ENCODE results near the gene TOP1. TPM values are rescaled to one million over a fixed set of nuclear protein-coding genes. Genes with fewer than 3 reads are reported as not detected.

The TOP1 gene
- total and polyA plus RNA-seq, 2 of the 4 experiments (the other 2 are of a cell fraction) = 14.0 to 21.5 TPM

DNA sequence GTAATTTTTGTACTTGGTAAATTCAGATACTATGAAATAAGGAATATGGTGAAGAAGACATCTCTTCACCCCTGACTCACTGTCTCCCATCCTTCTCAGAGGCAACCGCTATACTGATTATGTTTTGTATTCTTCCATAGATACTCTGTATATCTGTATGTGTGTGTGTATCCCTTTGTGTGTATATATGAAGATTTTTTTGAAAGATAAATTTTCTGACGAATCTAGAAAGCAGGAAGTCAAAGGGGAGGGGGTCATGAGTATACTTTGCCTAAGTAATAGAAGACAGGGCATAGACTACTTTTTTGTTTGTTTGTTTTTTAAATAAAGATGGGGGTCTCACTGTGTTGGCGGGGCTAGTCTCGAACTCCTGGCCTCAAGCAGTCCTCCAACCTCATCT is 48.2 kb downstream of the TOP1 start:
- TF ChIP-seq RAD21 (IDR thresholded peaks at IDR 0.05; ENCODE audit: low read length) (no peak), NFE2L2 (IDR thresholded peaks at IDR 0.05; ENCODE audit: low read depth, low read length) (no peak), MXI1 (IDR thresholded peaks at IDR 0.05; ENCODE audit: borderline replicate concordance, low read depth, low read length) (no peak), CEBPB (IDR thresholded peaks at IDR 0.05; ENCODE audit: low read depth, low read length) (no peak), BHLHE40 (IDR thresholded peaks at IDR 0.05; ENCODE audit: low read depth, low read length) (no peak), MAZ (IDR thresholded peaks at IDR 0.05; ENCODE audit: borderline replicate concordance, low read depth, low read length) (no peak), RCOR1 (IDR thresholded peaks at IDR 0.05; ENCODE audit: insufficient replicate concordance, low read length) (no peak), POLR2A (IDR thresholded peaks at IDR 0.05; ENCODE audit: low read depth, low read length) (no peak), FOS (IDR thresholded peaks at IDR 0.05; ENCODE audit: low read depth, low read length) (no peak), SMC3 (IDR thresholded peaks at IDR 0.05; ENCODE audit: low read depth, low read length) (no peak), MAFK (IDR thresholded peaks at IDR 0.05; ENCODE audit: low read depth, low read length) (no peak)
- TF ChIP-seq, protein P1, sequence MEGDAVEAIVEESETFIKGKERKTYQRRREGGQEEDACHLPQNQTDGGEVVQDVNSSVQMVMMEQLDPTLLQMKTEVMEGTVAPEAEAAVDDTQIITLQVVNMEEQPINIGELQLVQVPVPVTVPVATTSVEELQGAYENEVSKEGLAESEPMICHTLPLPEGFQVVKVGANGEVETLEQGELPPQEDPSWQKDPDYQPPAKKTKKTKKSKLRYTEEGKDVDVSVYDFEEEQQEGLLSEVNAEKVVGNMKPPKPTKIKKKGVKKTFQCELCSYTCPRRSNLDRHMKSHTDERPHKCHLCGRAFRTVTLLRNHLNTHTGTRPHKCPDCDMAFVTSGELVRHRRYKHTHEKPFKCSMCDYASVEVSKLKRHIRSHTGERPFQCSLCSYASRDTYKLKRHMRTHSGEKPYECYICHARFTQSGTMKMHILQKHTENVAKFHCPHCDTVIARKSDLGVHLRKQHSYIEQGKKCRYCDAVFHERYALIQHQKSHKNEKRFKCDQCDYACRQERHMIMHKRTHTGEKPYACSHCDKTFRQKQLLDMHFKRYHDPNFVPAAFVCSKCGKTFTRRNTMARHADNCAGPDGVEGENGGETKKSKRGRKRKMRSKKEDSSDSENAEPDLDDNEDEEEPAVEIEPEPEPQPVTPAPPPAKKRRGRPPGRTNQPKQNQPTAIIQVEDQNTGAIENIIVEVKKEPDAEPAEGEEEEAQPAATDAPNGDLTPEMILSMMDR (conservative IDR thresholded peaks at IDR 0.05; ENCODE audit: low read depth, low read length) = no peak
- TF ChIP-seq, protein P2, sequence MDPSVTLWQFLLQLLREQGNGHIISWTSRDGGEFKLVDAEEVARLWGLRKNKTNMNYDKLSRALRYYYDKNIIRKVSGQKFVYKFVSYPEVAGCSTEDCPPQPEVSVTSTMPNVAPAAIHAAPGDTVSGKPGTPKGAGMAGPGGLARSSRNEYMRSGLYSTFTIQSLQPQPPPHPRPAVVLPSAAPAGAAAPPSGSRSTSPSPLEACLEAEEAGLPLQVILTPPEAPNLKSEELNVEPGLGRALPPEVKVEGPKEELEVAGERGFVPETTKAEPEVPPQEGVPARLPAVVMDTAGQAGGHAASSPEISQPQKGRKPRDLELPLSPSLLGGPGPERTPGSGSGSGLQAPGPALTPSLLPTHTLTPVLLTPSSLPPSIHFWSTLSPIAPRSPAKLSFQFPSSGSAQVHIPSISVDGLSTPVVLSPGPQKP (IDR thresholded peaks at IDR 0.05; ENCODE audit: borderline replicate concordance, low read depth, low read length) = no peak
- no peak overlapping the region for H2BK20ac ChIP-seq (ENCODE audit: low read depth, low read length)
- no peak overlapping the region for H3K23ac ChIP-seq (ENCODE audit: low read depth, low read length)
- no peak overlapping the region for H4K5ac ChIP-seq (ENCODE audit: low read depth, low read length)
- no peak overlapping the region for H3K27ac ChIP-seq (ENCODE audit: insufficient read depth, low read length)
- peaks cover 51 to 67% of the 10 kb centered on the region in 2 experiments for H3K79me1 ChIP-seq (ENCODE audit: low read depth in 1 of 2, low read length in 2 of 2)
- BruUV-seq (replicated peaks) = no TSS peak
- intact Hi-C loops (cut with micrococcal nuclease) = loop anchor here (5.0 kb wide), 1 partner anchor 109 kb away; no protein-coding TSS in a partner anchor
- in situ Hi-C loops (cut with MboI; ENCODE audit: low sequenced_read_pairs) = no loop called here
- H3K14ac ChIP-seq (replicated peaks; ENCODE audit: low read depth, low read length) = no peak overlapping the region
- no peak for ATAC-seq (ENCODE audit: low read depth)
- POLR2A ChIA-PET (ENCODE audit: unreplicated experiment) = no interaction called here
- no peak overlapping the region for H2AK5ac ChIP-seq (ENCODE audit: low read depth, low read length)
- no peak overlapping the region for H2BK5ac ChIP-seq (ENCODE audit: low read depth, low read length, poor library complexity, severe bottlenecking)
- dilution Hi-C loops (cut with HindIII; ENCODE audit: low sequenced_read_pairs, unreplicated experiment) = no loop called here
- H3K27me3 ChIP-seq (ENCODE audit: control insufficient read depth, insufficient read depth, low read length) = no peaks in the 10 kb centered on the region
- H3K36me3 ChIP-seq (ENCODE audit: control insufficient read depth, insufficient read depth, low read length) = peaks cover 19% of the 10 kb centered on the region
- H2BK15ac ChIP-seq (ENCODE audit: low read depth, low read length) = no peak overlapping the region
- no peak overlapping the region for H2AK9ac ChIP-seq (replicated peaks; ENCODE audit: low read depth, low read length, poor library complexity)
- no peak overlapping the region for H3K4me3 ChIP-seq (ENCODE audit: insufficient read depth, low read depth, low read length)
- H3K4ac ChIP-seq (ENCODE audit: low read depth, low read length) = no peak overlapping the region
- no peak overlapping the region for H2AFZ ChIP-seq (replicated peaks; ENCODE audit: low read length, poor library complexity)
- DNase-seq = no peak
- no peak overlapping the region for H3K9ac ChIP-seq (ENCODE audit: low read depth, low read length)
- peaks cover 43% of the 10 kb centered on the region; the same call in 1 of the 2 replicates for H4K20me1 ChIP-seq (ENCODE audit: insufficient read depth, low read length)
- no peak overlapping the region for H4K8ac ChIP-seq (ENCODE audit: low read depth in 2 of 2, low read length in 2 of 2)
- WGBS, 2 experiments (ENCODE audit: extremely low coverage in 2 of 2, insufficient read length in 1 of 2) = no CpG with 5 or more reads among the region's 4 CpGs
- H4K91ac ChIP-seq (ENCODE audit: insufficient read depth, low read depth, low read length) = no peak overlapping the region
- CTCF ChIA-PET = interaction anchor here (0.6 to 2.0 kb wide), 3 partner anchors 8 to 500 kb away, joined by 4 to 11 read pairs (median 6); no protein-coding TSS in a partner anchor
- H3K56ac ChIP-seq (ENCODE audit: extremely low read depth, insufficient read depth, low read length) = no peak overlapping the region
- H3K4me1 ChIP-seq (ENCODE audit: control insufficient read depth, insufficient read depth, low read length) = peaks cover 21% of the 10 kb centered on the region
- no peaks in the 10 kb centered on the region for H3K9me3 ChIP-seq (ENCODE audit: control insufficient read depth, insufficient read depth, low read length)
- no peak overlapping the region for H2BK120ac ChIP-seq (ENCODE audit: low read depth, low read length)
- peaks cover 3% of the 10 kb centered on the region for H3K9me1 ChIP-seq (ENCODE audit: insufficient read depth, low read length)
- no peak overlapping the region for H3K4me2 ChIP-seq (ENCODE audit: low read depth, low read length)
- H3K18ac ChIP-seq (ENCODE audit: low read depth, low read length) = no peak overlapping the region
